HUES64 (cell line): ENCODE results near the gene SLC7A11.
"Not testable (repeated sequence)": the region's sequence is repeated elsewhere in the genome, so short reads cannot be mapped to it uniquely, and the experiment has no call there.

ENCODE experiments used
- H3K27ac ChIP-seq: 2 replicates; pipeline ENCODE4 v1.7.0; 2013; ENCODE audit warnings: low read depth, low read length, inconsistent platforms
- H3K27me3 ChIP-seq: 2 replicates; pipeline ENCODE4 v1.6.1; 2013; ENCODE audit warnings: mild to moderate bottlenecking, low read length; ENCODE audit not compliant: insufficient read depth
- H3K36me3 ChIP-seq: 2 replicates; pipeline ENCODE4 v1.6.1; 2013; ENCODE audit warnings: mild to moderate bottlenecking, low read length; ENCODE audit not compliant: insufficient read depth
- H3K4me1 ChIP-seq: 2 replicates; pipeline ENCODE4 v1.6.1; 2013; ENCODE audit warnings: mild to moderate bottlenecking, low read length, moderate library complexity; ENCODE audit not compliant: insufficient read depth
- H3K4me3 ChIP-seq: 2 replicates; pipeline ENCODE4 v1.5.1; 2013; ENCODE audit warnings: mild to moderate bottlenecking, low read length, moderate library complexity
- H3K9ac ChIP-seq: 2 replicates; pipeline ENCODE4 v1.6.1; 2013; ENCODE audit warnings: mild to moderate bottlenecking, low read depth, low read length
- H3K9me3 ChIP-seq: 2 replicates; pipeline ENCODE4 v1.6.1; 2013; ENCODE audit warnings: low read depth, low read length; ENCODE audit not compliant: insufficient read depth
- WGBS: fragments of 150-250, 120-280 bp; methylation state at CpG from one replicate; pipeline ENCODE4 v1.1.7; 2013; ENCODE audit warnings: missing lambda C conversion rate; 5-methylcytosine and 5-hydroxymethylcytosine counted together

SLC7A11 gene

DNA sequence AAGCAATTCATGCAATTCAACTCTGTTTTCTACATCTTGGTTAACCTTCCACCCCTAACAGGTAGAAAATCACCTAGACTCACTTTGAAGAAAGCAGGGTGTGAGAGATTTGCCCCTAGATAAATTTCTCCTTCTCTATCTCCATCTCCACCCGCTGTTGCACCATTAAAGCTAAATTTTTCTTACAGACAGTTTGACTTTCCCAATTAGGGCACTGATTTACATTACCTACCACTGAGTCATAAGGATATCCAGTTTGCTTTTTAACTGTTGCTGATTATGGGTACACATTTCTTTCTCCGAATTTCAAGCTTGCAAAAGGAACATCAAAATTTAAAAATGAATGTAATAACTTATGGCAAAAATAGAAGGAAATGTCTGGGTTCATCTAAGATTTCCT, 13.0 kb downstream of the SLC7A11 start:
- H3K9me3 ChIP-seq: no peaks in the 10 kb centered on the region
- no peak overlapping the region for H3K4me3 ChIP-seq
- no peak overlapping the region for H3K9ac ChIP-seq
- no peaks in the 10 kb centered on the region for H3K27me3 ChIP-seq
- H3K4me1 ChIP-seq: peaks cover 48% of the 10 kb centered on the region
- H3K27ac ChIP-seq: no peak overlapping the region
- 93% methylated on average over 2 of the region's 2 CpGs for WGBS
- H3K36me3 ChIP-seq: peaks cover 49% of the 10 kb centered on the region

DNA sequence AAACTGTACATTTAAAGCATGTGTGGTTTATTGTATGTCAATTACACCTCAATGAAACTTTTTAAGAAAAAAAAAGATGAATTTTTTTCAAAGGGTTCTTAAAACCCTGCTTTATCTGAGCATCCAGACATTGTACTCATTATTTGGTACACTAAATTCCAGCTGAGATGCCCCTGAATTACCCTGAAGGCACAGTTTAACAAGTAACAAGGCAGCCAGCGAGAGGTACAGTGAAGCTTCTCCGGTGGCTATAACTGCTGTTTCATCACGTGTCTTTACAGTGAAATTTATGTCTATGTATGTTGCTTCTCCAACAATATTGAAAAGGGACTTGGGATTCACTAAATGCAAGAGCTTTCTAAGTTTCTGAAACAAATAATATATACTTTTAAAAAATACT, 15.8 kb downstream of the SLC7A11 start:
- 64% methylated on average over 3 of the region's 3 CpGs for WGBS

DNA sequence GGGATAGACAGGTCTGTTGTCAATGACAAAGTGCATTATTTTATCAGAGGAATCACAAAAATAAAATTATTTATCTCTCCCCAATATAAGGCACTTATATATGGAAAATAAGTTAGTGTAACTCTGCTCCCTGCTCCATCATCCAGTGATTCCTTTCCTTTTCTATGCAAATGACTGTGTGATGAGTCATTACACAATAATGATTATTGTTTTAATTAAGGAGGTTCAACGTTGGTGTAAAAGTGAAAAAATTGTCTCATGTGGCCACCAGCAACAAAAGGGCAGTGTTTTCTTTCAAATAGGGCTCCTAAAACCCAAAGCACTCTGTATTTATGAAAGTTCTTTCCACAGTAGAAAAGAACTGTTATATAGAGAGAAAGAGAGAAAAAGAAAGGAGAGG, 16.7 kb downstream of the SLC7A11 start:
- Histone ChIP-seq H3K27ac (peak overlapping the region; percentile 44), H3K36me3 (peaks cover 28% of the 10 kb centered on the region; the same call in 1 of the 2 replicates), H3K4me3 (no peak overlapping the region), H3K4me1 (peaks cover 82% of the 10 kb centered on the region), H3K27me3 (no peaks in the 10 kb centered on the region), H3K9me3 (no peaks in the 10 kb centered on the region), H3K9ac (peak overlapping the region; percentile 55; the same call in 1 of the 2 replicates)
- 29% methylated on average over 1 of the region's 1 CpG for WGBS

More for the DNA sequence above, 15.8 kb downstream of the SLC7A11 start:
- Histone ChIP-seq H3K9ac (no peak overlapping the region), H3K4me1 (peaks cover 76% of the 10 kb centered on the region), H3K4me3 (no peak overlapping the region), H3K36me3 (peaks cover 29% of the 10 kb centered on the region), H3K27me3 (no peaks in the 10 kb centered on the region), H3K9me3 (no peaks in the 10 kb centered on the region), H3K27ac (peak overlapping the region; percentile 44)

- Histone ChIP-seq H3K36me3 (peaks cover 21% of the 10 kb centered on the region; the same call in 1 of the 2 replicates), H3K9me3 (no peaks in the 10 kb centered on the region), H3K4me1 (peaks cover 79% of the 10 kb centered on the region), H3K27ac (0 out of 2 replicates have a peak overlapping the region, but pooled peaks have one; percentile 88), H3K9ac (no peak overlapping the region), H3K27me3 (no peaks in the 10 kb centered on the region), H3K4me3 (no peak overlapping the region)
Observed at GRCh38 chr4:138224614-138225013, 17.5 kb downstream of the SLC7A11 start.

DNA sequence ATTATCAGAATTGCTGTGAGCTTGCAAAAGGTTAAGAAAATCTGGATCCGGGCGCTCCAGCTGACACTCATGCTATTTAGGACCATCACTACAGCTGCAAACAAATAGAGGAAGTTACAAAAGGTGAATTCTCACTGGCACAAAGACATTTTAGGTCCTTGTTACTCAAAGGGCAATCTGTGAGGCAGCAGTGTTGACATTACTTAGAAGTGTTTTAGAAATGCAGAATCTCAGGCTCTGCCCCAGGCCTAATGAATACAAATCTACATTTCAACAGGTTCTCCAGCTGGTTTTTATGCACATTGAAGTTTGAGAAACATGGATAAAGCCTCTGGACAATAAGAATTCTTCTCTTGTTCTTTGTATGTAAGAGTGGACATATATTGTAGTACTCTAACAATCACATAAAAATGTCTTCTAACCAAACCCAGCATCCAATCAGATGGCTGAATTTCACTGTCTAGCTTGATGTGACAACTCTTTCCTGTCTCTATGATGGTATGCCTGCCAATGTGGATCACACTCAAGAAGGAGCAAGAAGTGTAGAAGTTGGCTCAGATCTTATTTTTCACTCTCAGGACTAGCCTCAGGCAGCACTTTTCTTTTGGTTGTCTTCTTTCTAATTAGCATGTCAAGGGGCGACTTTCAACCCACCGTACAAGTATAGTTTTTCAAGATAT, 18.8 kb downstream of the SLC7A11 start:
- H3K9ac ChIP-seq: peak overlapping the region; percentile 8; the same call in 1 of the 2 replicates
- 30% methylated on average over 4 of the region's 4 CpGs for WGBS
- peak overlapping the region; percentile 88 for H3K27ac ChIP-seq
- H3K27me3 ChIP-seq: no peaks in the 10 kb centered on the region
- H3K4me1 ChIP-seq: peaks cover 72% of the 10 kb centered on the region
- peaks cover 24% of the 10 kb centered on the region for H3K36me3 ChIP-seq
- H3K4me3 ChIP-seq: peak overlapping the region; percentile 21
- H3K9me3 ChIP-seq: no peaks in the 10 kb centered on the region

DNA sequence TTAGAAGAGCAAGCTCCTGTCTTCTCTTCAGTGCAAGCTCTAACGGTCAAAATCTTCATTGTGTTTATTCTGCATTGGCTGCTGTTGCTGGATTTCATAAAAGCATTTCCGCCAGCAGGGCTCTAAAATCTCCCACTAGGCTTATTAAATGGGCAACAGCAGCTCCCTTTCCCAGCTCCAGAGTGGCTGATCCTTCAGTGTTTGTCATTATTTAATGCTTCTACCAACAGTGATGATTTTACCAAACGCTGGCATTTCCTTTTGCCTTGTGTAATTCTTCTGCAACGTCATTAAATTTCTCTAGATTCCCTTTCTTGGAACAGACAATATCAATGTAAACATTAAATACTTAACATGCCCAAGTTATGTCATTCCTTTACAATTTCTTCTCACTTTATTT, 20.1 kb downstream of the SLC7A11 start:
- peaks cover 76% of the 10 kb centered on the region for H3K4me1 ChIP-seq
- WGBS: 44% methylated on average over 4 of the region's 4 CpGs
- peak overlapping the region; percentile 88 for H3K27ac ChIP-seq
- H3K9me3 ChIP-seq: no peaks in the 10 kb centered on the region
- H3K4me3 ChIP-seq: no peak overlapping the region
- H3K27me3 ChIP-seq: no peaks in the 10 kb centered on the region
- peaks cover 27% of the 10 kb centered on the region for H3K36me3 ChIP-seq
- H3K9ac ChIP-seq: no peak overlapping the region

GRCh38 chr4:138218976-138219375, 23.2 kb downstream of the SLC7A11 start:
- peaks cover 61% of the 10 kb centered on the region for H3K4me1 ChIP-seq
- H3K9ac ChIP-seq: no peak overlapping the region
- WGBS: 73% methylated on average over 5 of the region's 5 CpGs
- H3K27ac ChIP-seq: no peak overlapping the region
- no peak overlapping the region for H3K4me3 ChIP-seq
- peaks cover 35% of the 10 kb centered on the region for H3K36me3 ChIP-seq
- no peaks in the 10 kb centered on the region for H3K27me3 ChIP-seq
- H3K9me3 ChIP-seq: no peaks in the 10 kb centered on the region

- Histone ChIP-seq H3K36me3 (peaks cover 49% of the 10 kb centered on the region), H3K9ac (no peak overlapping the region), H3K9me3 (no peaks in the 10 kb centered on the region), H3K27ac (peak overlapping the region; percentile 65; the same call in 1 of the 2 replicates), H3K4me3 (no peak overlapping the region), H3K27me3 (no peaks in the 10 kb centered on the region), H3K4me1 (peaks cover 48% of the 10 kb centered on the region)
- WGBS: 62% methylated on average over 5 of the region's 5 CpGs
Observed at GRCh38 chr4:138217567-138217966, 24.6 kb downstream of the SLC7A11 start.

DNA sequence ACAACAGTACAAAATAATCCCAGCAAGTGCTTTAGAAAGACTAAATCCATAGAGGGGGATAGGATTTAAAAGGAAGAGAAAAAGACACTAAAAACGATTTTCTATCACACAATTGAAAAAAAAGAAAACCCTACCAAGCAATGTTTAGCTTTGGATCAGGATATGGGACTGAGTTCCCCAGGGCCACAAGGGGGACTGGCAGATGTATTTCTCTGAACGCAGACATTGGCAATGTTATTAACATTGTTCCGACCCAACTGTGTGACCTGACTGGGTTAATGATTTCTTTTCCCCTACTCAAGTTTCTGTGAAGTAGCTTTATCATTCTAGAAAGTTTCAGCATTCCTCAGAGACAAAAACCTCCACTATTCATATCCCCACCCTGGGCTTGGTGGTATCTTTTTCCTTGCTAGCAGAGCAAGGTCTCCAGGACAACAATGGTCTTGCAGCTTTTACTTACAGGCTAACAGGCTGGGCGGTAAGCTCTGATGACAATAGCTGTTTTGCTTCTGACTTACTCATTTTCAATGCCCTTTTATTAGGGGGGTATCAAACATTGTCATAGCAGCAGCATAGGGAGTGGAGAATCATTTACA, 25.8 kb downstream of the SLC7A11 start:
- H3K4me1 ChIP-seq: peaks cover 36% of the 10 kb centered on the region
- no peaks in the 10 kb centered on the region for H3K27me3 ChIP-seq
- H3K9me3 ChIP-seq: no peaks in the 10 kb centered on the region
- peaks cover 52% of the 10 kb centered on the region for H3K36me3 ChIP-seq
- no peak overlapping the region for H3K9ac ChIP-seq
- H3K4me3 ChIP-seq: no peak overlapping the region
- H3K27ac ChIP-seq: peak overlapping the region; percentile 65
- WGBS: 72% methylated on average over 3 of the region's 4 CpGs

- H3K4me3 ChIP-seq, H3K4me1 ChIP-seq, H3K9me3 ChIP-seq, H3K27ac ChIP-seq, H3K9ac ChIP-seq, H3K27me3 ChIP-seq: not testable (repeated sequence)
- 83% methylated on average over 1 of the region's 2 CpGs for WGBS
- peaks cover 28% of the 10 kb centered on the region for H3K36me3 ChIP-seq
Observed at GRCh38 chr4:138210576-138210975, 31.6 kb downstream of the SLC7A11 start.

- Histone ChIP-seq H3K9ac (no peak overlapping the region), H3K4me1 (peaks cover 12% of the 10 kb centered on the region; the same call in 1 of the 2 replicates), H3K36me3 (peaks cover 21% of the 10 kb centered on the region), H3K9me3 (no peaks in the 10 kb centered on the region), H3K27ac (no peak overlapping the region), H3K27me3 (no peaks in the 10 kb centered on the region), H3K4me3 (no peak overlapping the region)
- WGBS: 100% methylated on average over 1 of the region's 1 CpG
Observed at GRCh38 chr4:138209094-138209493, 33.1 kb downstream of the SLC7A11 start.
